Measurements from ENCODE around the gene TRIM44.

Gene TRIM44

GRCh38 chr11:35820614-35821013 lies 158.0 kb downstream of the TRIM44 start:
- H3K4me1 ChIP-seq (ENCODE audit: control insufficient read depth in 1 of 2, insufficient read depth in 2 of 2, low read length in 2 of 2), result peaks cover 3 to 5% of the 10 kb centered on the region in 2 experiments
- H3K79me2 ChIP-seq (ENCODE audit: control insufficient read depth, insufficient read depth, low read length, poor library complexity), result no peaks in the 10 kb centered on the region
- no peak overlapping the region for H4K12ac ChIP-seq (ENCODE audit: low read depth, low read length)
- DNase-seq, result no peak
- no peak overlapping the region for H2BK120ac ChIP-seq (ENCODE audit: insufficient read depth, low read length, poor library complexity)
- no CpG with 5 or more reads among the region's 5 CpGs for WGBS (ENCODE audit: extremely low coverage, insufficient coverage, insufficient read length)
- no peaks in the 10 kb centered on the region for H3K9me3 ChIP-seq (ENCODE audit: insufficient read depth, low read depth, low read length)
- no peak overlapping the region for H3K27ac ChIP-seq (ENCODE audit: low read depth, low read length)
- no peak overlapping the region for H3K18ac ChIP-seq (ENCODE audit: low read length)
- H2AFZ ChIP-seq (ENCODE audit: insufficient read depth, low read length, poor library complexity), result no peak overlapping the region
- no peak overlapping the region for H3K4me2 ChIP-seq (ENCODE audit: low read length)
- H4K8ac ChIP-seq (ENCODE audit: low read depth, low read length), result no peak overlapping the region
- no peak overlapping the region for H3K23ac ChIP-seq (ENCODE audit: low read length)
- H3K4ac ChIP-seq (ENCODE audit: low read depth, low read length), result no peak overlapping the region
- H2BK12ac ChIP-seq (ENCODE audit: low read length), result no peak overlapping the region
- no peaks in the 10 kb centered on the region for H3K36me3 ChIP-seq (ENCODE audit: control insufficient read depth in 1 of 2, insufficient read depth in 2 of 2, low read length in 2 of 2)
- H2AK5ac ChIP-seq (ENCODE audit: low read length), result no peak overlapping the region
- H2BK5ac ChIP-seq (ENCODE audit: low read depth, low read length, poor library complexity), result no peak overlapping the region
- H3K4me3 ChIP-seq (ENCODE audit: low read depth, low read length), result no peak overlapping the region
- H4K91ac ChIP-seq (ENCODE audit: low read depth, low read length), result no peak overlapping the region
- H3K9ac ChIP-seq (ENCODE audit: low read length), result no peak overlapping the region
- H3K14ac ChIP-seq (ENCODE audit: low read length), result no peak overlapping the region
- H3K79me1 ChIP-seq (ENCODE audit: low read length), result no peaks in the 10 kb centered on the region
- no peaks in the 10 kb centered on the region for H3K27me3 ChIP-seq (ENCODE audit: insufficient read depth, low read length)

- Histone ChIP-seq H2AK5ac (ENCODE audit: low read length) (no peak overlapping the region), H3K4ac (ENCODE audit: low read depth, low read length) (no peak overlapping the region), H4K8ac (ENCODE audit: low read depth, low read length) (no peak overlapping the region), H4K91ac (ENCODE audit: low read depth, low read length) (no peak overlapping the region), H3K18ac (ENCODE audit: low read length) (no peak overlapping the region), H3K9ac (ENCODE audit: low read length) (no peak overlapping the region), H3K14ac (ENCODE audit: low read length) (no peak overlapping the region), H3K4me2 (ENCODE audit: low read length) (no peak overlapping the region), H2BK5ac (ENCODE audit: low read depth, low read length, poor library complexity) (no peak overlapping the region), H4K12ac (ENCODE audit: low read depth, low read length) (no peak overlapping the region), H3K36me3 (ENCODE audit: control insufficient read depth in 1 of 2, insufficient read depth in 2 of 2, low read length in 2 of 2) (no peaks in the 10 kb centered on the region), H3K79me2 (ENCODE audit: control insufficient read depth, insufficient read depth, low read length, poor library complexity) (no peaks in the 10 kb centered on the region), H3K4me1 (ENCODE audit: control insufficient read depth in 1 of 2, insufficient read depth in 2 of 2, low read length in 2 of 2) (peaks cover 3 to 5% of the 10 kb centered on the region in 2 experiments), H2BK120ac (ENCODE audit: insufficient read depth, low read length, poor library complexity) (no peak overlapping the region), H3K9me3 (ENCODE audit: insufficient read depth, low read depth, low read length) (no peaks in the 10 kb centered on the region), H2AFZ (ENCODE audit: insufficient read depth, low read length, poor library complexity) (no peak overlapping the region), H3K4me3 (ENCODE audit: low read depth, low read length) (no peak overlapping the region), H3K23ac (ENCODE audit: low read length) (no peak overlapping the region), H2BK12ac (ENCODE audit: low read length) (no peak overlapping the region), H3K79me1 (ENCODE audit: low read length) (no peaks in the 10 kb centered on the region), H3K27ac (ENCODE audit: low read depth, low read length) (no peak overlapping the region), H3K27me3 (ENCODE audit: insufficient read depth, low read length) (no peaks in the 10 kb centered on the region)
- DNase-seq, result no peak
- no CpG with 5 or more reads among the region's 2 CpGs for WGBS (ENCODE audit: extremely low coverage, insufficient coverage, insufficient read length)
These were observed 160.4 kb downstream of the TRIM44 start for GRCh38 chr11:35822815-35823495.

GRCh38 chr11:35823742-35824298 lies 161.2 kb downstream of the TRIM44 start:
- no peak for DNase-seq
- H3K18ac ChIP-seq (ENCODE audit: low read length), result no peak overlapping the region
- peaks cover 3 to 5% of the 10 kb centered on the region in 2 experiments for H3K4me1 ChIP-seq (ENCODE audit: control insufficient read depth in 1 of 2, insufficient read depth in 2 of 2, low read length in 2 of 2)
- no peak overlapping the region for H4K12ac ChIP-seq (ENCODE audit: low read depth, low read length)
- H3K9ac ChIP-seq (ENCODE audit: low read length), result no peak overlapping the region
- WGBS (ENCODE audit: extremely low coverage, insufficient coverage, insufficient read length), result no CpG with 5 or more reads among the region's 10 CpGs
- no peak overlapping the region for H3K4ac ChIP-seq (ENCODE audit: low read depth, low read length)
- no peak overlapping the region for H2BK12ac ChIP-seq (ENCODE audit: low read length)
- H2AFZ ChIP-seq (ENCODE audit: insufficient read depth, low read length, poor library complexity), result no peak overlapping the region
- H3K79me1 ChIP-seq (ENCODE audit: low read length), result no peaks in the 10 kb centered on the region
- H3K27ac ChIP-seq (ENCODE audit: low read depth, low read length), result no peak overlapping the region
- H3K9me3 ChIP-seq (ENCODE audit: insufficient read depth, low read depth, low read length), result no peaks in the 10 kb centered on the region
- no peak overlapping the region for H3K23ac ChIP-seq (ENCODE audit: low read length)
- H4K91ac ChIP-seq (ENCODE audit: low read depth, low read length), result no peak overlapping the region
- no peak overlapping the region for H3K14ac ChIP-seq (ENCODE audit: low read length)
- no peak overlapping the region for H3K4me2 ChIP-seq (ENCODE audit: low read length)
- H3K27me3 ChIP-seq (ENCODE audit: insufficient read depth, low read length), result no peaks in the 10 kb centered on the region
- H3K79me2 ChIP-seq (ENCODE audit: control insufficient read depth, insufficient read depth, low read length, poor library complexity), result no peaks in the 10 kb centered on the region
- peak overlapping the region; percentile 18 for H4K8ac ChIP-seq (ENCODE audit: low read depth, low read length)
- H2BK120ac ChIP-seq (ENCODE audit: insufficient read depth, low read length, poor library complexity), result no peak overlapping the region
- H3K36me3 ChIP-seq (ENCODE audit: control insufficient read depth in 1 of 2, insufficient read depth in 2 of 2, low read length in 2 of 2), result no peaks in the 10 kb centered on the region
- H2BK5ac ChIP-seq (ENCODE audit: low read depth, low read length, poor library complexity), result no peak overlapping the region
- no peak overlapping the region for H3K4me3 ChIP-seq (ENCODE audit: low read depth, low read length)
- H2AK5ac ChIP-seq (ENCODE audit: low read length), result peak overlapping the region; percentile 34

GRCh38 chr11:35825386-35825785 lies 162.8 kb downstream of the TRIM44 start:
- Histone ChIP-seq H3K4ac (ENCODE audit: low read depth, low read length) (no peak overlapping the region), H2BK5ac (ENCODE audit: low read depth, low read length, poor library complexity) (no peak overlapping the region), H4K91ac (ENCODE audit: low read depth, low read length) (no peak overlapping the region), H3K4me3 (ENCODE audit: low read depth, low read length) (no peak overlapping the region), H4K8ac (ENCODE audit: low read depth, low read length) (no peak overlapping the region), H3K36me3 (ENCODE audit: control insufficient read depth in 1 of 2, insufficient read depth in 2 of 2, low read length in 2 of 2) (no peaks in the 10 kb centered on the region), H4K12ac (ENCODE audit: low read depth, low read length) (no peak overlapping the region), H3K4me2 (ENCODE audit: low read length) (no peak overlapping the region), H3K4me1 (ENCODE audit: control insufficient read depth in 1 of 2, insufficient read depth in 2 of 2, low read length in 2 of 2) (peaks cover 3 to 5% of the 10 kb centered on the region in 2 experiments), H3K14ac (ENCODE audit: low read length) (no peak overlapping the region), H2BK120ac (ENCODE audit: insufficient read depth, low read length, poor library complexity) (no peak overlapping the region), H2AFZ (ENCODE audit: insufficient read depth, low read length, poor library complexity) (no peak overlapping the region), H3K18ac (ENCODE audit: low read length) (no peak overlapping the region), H3K27me3 (ENCODE audit: insufficient read depth, low read length) (no peaks in the 10 kb centered on the region), H3K79me1 (ENCODE audit: low read length) (no peaks in the 10 kb centered on the region), H3K27ac (ENCODE audit: low read depth, low read length) (no peak overlapping the region), H2AK5ac (ENCODE audit: low read length) (no peak overlapping the region), H3K79me2 (ENCODE audit: control insufficient read depth, insufficient read depth, low read length, poor library complexity) (no peaks in the 10 kb centered on the region), H3K23ac (ENCODE audit: low read length) (no peak overlapping the region), H3K9me3 (ENCODE audit: insufficient read depth, low read depth, low read length) (no peaks in the 10 kb centered on the region), H2BK12ac (ENCODE audit: low read length) (no peak overlapping the region), H3K9ac (ENCODE audit: low read length) (no peak overlapping the region)
- DNase-seq, result no peak
- WGBS (ENCODE audit: extremely low coverage, insufficient coverage, insufficient read length), result no CpG with 5 or more reads among the region's 1 CpG
